NT2/D1 (cell line): ENCODE measurements around the gene ATP1A4.

Source experiments
- DNase-seq: peaks from one replicate; pipeline ENCODE4 v3.0.0-alpha.2; 2011; ENCODE audit warnings: low read depth, low spot score
- H3K27me3 ChIP-seq: 2 replicates; pipeline ENCODE4 v1.6.0; 2011; ENCODE audit warnings: mild to moderate bottlenecking; ENCODE audit not compliant: insufficient read length, insufficient read depth
- H3K36me3 ChIP-seq: 2 replicates; pipeline ENCODE4 v1.6.1; 2011; ENCODE audit warnings: mild to moderate bottlenecking, low read length, mixed read lengths; ENCODE audit not compliant: insufficient read depth, insufficient read length
- H3K4me1 ChIP-seq: 2 replicates; pipeline ENCODE4 v1.5.1; 2011; ENCODE audit not compliant: insufficient read depth, insufficient read length
- H3K4me3 ChIP-seq: 2 replicates; pipeline ENCODE4 v1.5.1; 2011; ENCODE audit warnings: low read depth; ENCODE audit not compliant: insufficient read length
- H3K9ac ChIP-seq: 2 replicates; pipeline ENCODE4 v1.6.0; 2011; ENCODE audit warnings: low read depth; ENCODE audit not compliant: insufficient read length
- H3K9me3 ChIP-seq: 2 replicates; pipeline ENCODE4 v1.5.1; 2011; ENCODE audit warnings: mild to moderate bottlenecking, low read length; ENCODE audit not compliant: insufficient read depth
- SUZ12 ChIP-seq: IDR thresholded peaks from 2 replicates; pipeline ENCODE4 v1.6.1; 2011; ENCODE audit not compliant: insufficient read length, insufficient read depth; ENCODE audit errors: extremely low read depth
- YY1 ChIP-seq: IDR thresholded peaks from 2 replicates; pipeline ENCODE4 v1.6.1; 2011; ENCODE audit not compliant: insufficient read length, insufficient read depth
- ZNF274 ChIP-seq: IDR thresholded peaks from 2 replicates; pipeline ENCODE4 v1.6.1; 2011; ENCODE audit warnings: mild to moderate bottlenecking, low read depth, low read length

Gene ATP1A4

GRCh38 chr1:160129046-160129445 lies 22.4 kb upstream of the ATP1A4 start:
- Histone ChIP-seq H3K4me1 (no peaks in the 10 kb centered on the region), H3K9me3 (no peaks in the 10 kb centered on the region), H3K27me3 (no peaks in the 10 kb centered on the region), H3K9ac (no peak overlapping the region), H3K4me3 (no peak overlapping the region), H3K36me3 (peaks cover 97% of the 10 kb centered on the region)
- TF ChIP-seq SUZ12: no peak
- TF ChIP-seq ZNF274: no peak
- no peak for TF ChIP-seq YY1
- no peak for DNase-seq

GRCh38 chr1:160129558-160129957 lies 21.8 kb upstream of the ATP1A4 start:
- peaks cover 97% of the 10 kb centered on the region for H3K36me3 ChIP-seq
- H3K4me1 ChIP-seq: no peaks in the 10 kb centered on the region
- no peak overlapping the region for H3K9ac ChIP-seq
- DNase-seq: no peak
- TF ChIP-seq YY1 (no peak), SUZ12 (no peak)
- H3K4me3 ChIP-seq: no peak overlapping the region
- H3K9me3 ChIP-seq: no peaks in the 10 kb centered on the region
- no peaks in the 10 kb centered on the region for H3K27me3 ChIP-seq

- Histone ChIP-seq H3K9ac (no peak overlapping the region), H3K4me1 (no peaks in the 10 kb centered on the region), H3K4me3 (no peak overlapping the region), H3K36me3 (peaks cover 97% of the 10 kb centered on the region), H3K27me3 (no peaks in the 10 kb centered on the region), H3K9me3 (no peaks in the 10 kb centered on the region)
- TF ChIP-seq SUZ12: no peak
- TF ChIP-seq ZNF274: no peak
- no peak for TF ChIP-seq YY1
- no peak for DNase-seq
Measured at GRCh38 chr1:160129966-160130365, 21.4 kb upstream of the ATP1A4 start.

- H3K4me3 ChIP-seq: no peak overlapping the region
- DNase-seq: no peak
- H3K9me3 ChIP-seq: no peaks in the 10 kb centered on the region
- H3K36me3 ChIP-seq: peaks cover 97% of the 10 kb centered on the region
- no peaks in the 10 kb centered on the region for H3K27me3 ChIP-seq
- TF ChIP-seq YY1 (no peak), ZNF274 (no peak), SUZ12 (no peak)
- no peak overlapping the region for H3K9ac ChIP-seq
- no peaks in the 10 kb centered on the region for H3K4me1 ChIP-seq
Measured at GRCh38 chr1:160130486-160130885, 20.9 kb upstream of the ATP1A4 start.

GRCh38 chr1:160130939-160131338 lies 20.5 kb upstream of the ATP1A4 start:
- no peaks in the 10 kb centered on the region for H3K4me1 ChIP-seq
- H3K27me3 ChIP-seq: no peaks in the 10 kb centered on the region
- H3K9ac ChIP-seq: no peak overlapping the region
- no peak for DNase-seq
- TF ChIP-seq ZNF274: no peak
- no peak for TF ChIP-seq SUZ12
- TF ChIP-seq YY1: no peak
- no peak overlapping the region for H3K4me3 ChIP-seq
- no peaks in the 10 kb centered on the region for H3K9me3 ChIP-seq
- H3K36me3 ChIP-seq: peaks cover 97% of the 10 kb centered on the region

GRCh38 chr1:160131803-160132565 lies 19.4 kb upstream of the ATP1A4 start:
- Histone ChIP-seq H3K4me1 (no peaks in the 10 kb centered on the region), H3K9me3 (no peaks in the 10 kb centered on the region), H3K36me3 (peaks cover 98% of the 10 kb centered on the region), H3K4me3 (no peak overlapping the region), H3K27me3 (no peaks in the 10 kb centered on the region), H3K9ac (no peak overlapping the region)
- no peak for DNase-seq
- no peak for TF ChIP-seq ZNF274
- no peak for TF ChIP-seq YY1
- no peak for TF ChIP-seq SUZ12

- Histone ChIP-seq H3K9me3 (no peaks in the 10 kb centered on the region), H3K4me1 (no peaks in the 10 kb centered on the region), H3K9ac (no peak overlapping the region), H3K36me3 (peaks cover 95% of the 10 kb centered on the region), H3K4me3 (no peak overlapping the region), H3K27me3 (no peaks in the 10 kb centered on the region)
- TF ChIP-seq ZNF274 (no peak), YY1 (no peak), SUZ12 (no peak)
- no peak for DNase-seq
Measured at GRCh38 chr1:160133990-160134770, 17.2 kb upstream of the ATP1A4 start.
